GM21381 (cell line): ENCODE data around the gene CPOX.
A peak's percentile ranks its signal among the peaks of the same experiment; 100 is the strongest.

ENCODE experiments used
- ATAC-seq: cut with Tn5 transposase; IDR thresholded peaks from one replicate; pipeline ENCODE4 v1.9.1; 2021; ENCODE audit warnings: mild to moderate bottlenecking, moderate library complexity; ENCODE audit not compliant: unreplicated experiment

Gene CPOX

DNA sequence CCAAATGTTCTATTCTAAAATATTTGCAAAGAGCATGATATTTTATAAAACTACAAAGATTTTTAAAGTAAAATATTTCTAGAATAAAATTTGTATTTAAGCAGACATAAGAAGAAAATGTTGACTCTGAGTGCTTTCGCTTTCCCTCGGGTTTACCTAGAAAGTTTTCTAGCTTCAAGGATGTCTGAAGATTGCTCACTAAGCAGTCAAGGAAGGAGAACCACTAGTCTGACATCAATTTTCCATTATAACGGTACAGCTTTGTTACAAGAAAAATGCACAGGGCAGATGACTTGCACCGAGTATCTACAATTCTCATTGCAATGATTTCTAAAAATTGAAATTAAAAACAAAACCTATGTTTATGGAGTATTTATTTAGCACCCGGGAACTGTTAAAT is 47.5 kb downstream of the CPOX start:
- ATAC-seq = peak; percentile 48

- ATAC-seq = no peak
Measured at GRCh38 chr3:98542623-98543022, 50.8 kb downstream of the CPOX start.

GRCh38 chr3:98541695-98542094 is 51.7 kb downstream of the CPOX start:
- ATAC-seq = no peak

- ATAC-seq = peak; percentile 46
Measured at GRCh38 chr3:98540346-98540745, 53.1 kb downstream of the CPOX start.

DNA sequence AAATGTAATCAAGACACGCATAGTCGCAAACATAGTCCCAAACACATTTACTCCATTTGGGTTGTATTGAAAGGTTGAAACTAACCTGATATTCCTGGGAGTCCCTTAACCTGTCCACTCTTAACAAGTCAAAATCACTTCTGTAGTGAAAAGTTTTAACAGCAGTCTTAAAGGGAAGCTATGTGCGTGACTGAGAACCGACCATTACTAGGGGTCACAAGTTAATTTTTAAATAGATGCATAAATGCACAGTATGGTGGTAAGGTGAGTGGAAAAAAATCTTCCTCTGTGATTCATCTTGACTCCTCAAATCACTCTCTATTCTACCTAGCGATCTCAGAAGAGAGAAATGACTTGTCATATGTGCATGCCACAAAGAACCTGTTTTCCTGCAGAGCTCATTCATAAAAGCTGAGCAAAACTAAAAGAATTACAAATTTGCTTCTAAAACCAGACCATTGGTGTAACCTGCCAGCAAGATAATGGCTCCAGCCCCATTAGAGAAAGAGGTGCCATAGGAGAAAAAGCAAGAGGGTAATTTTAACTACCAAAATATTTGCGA is 56.9 kb downstream of the CPOX start:
- ATAC-seq = peak; percentile 65

DNA sequence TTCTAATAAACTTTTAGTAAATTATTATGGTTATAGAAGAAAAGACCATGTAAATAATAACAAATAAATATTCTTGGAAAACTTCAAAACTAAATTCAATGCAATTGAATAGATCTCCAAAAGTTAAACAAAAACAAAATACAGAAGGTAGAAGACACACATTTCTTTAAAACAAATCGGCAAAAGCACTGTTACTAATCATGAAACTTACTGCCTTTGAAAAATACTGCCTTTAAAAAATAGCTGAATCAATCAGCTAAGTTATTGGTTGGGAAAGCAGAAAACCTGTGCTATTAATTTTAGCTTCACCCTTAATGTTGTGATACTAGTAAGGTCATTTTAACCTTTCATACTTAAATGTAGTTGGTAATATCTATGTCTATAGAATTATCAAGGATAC is 58.7 kb downstream of the CPOX start:
- no peak for ATAC-seq

- ATAC-seq = no peak
Measured at GRCh38 chr3:98534168-98534567, 59.2 kb downstream of the CPOX start.

DNA sequence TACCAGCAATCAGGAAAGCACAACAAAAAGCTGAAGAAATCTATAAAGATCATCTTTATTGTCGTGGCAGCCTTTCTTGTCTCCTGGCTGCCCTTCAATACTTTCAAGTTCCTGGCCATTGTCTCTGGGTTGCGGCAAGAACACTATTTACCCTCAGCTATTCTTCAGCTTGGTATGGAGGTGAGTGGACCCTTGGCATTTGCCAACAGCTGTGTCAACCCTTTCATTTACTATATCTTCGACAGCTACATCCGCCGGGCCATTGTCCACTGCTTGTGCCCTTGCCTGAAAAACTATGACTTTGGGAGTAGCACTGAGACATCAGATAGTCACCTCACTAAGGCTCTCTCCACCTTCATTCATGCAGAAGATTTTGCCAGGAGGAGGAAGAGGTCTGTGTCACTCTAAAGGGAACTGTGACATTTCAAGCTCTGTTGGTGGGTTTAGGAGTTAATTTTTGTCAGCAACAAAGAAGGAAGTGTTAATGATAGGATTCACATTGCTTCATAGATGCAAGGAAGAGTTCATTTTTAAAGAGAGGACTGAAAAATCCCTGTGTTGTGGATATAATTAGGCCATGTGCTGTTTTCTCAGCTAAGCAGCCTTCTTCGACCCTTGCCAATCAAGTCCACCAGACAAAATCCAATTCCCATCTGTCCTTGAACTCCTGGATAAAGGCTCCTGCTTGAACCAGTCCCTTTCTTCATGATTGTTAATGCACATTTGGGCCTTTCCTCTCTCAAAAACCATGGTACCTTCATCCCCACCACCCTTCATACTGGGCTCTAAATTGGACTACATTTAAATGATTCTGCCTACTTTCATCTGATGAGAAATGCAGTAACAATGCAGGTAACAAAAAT is 60.5 kb downstream of the CPOX start:
- no peak for ATAC-seq

DNA sequence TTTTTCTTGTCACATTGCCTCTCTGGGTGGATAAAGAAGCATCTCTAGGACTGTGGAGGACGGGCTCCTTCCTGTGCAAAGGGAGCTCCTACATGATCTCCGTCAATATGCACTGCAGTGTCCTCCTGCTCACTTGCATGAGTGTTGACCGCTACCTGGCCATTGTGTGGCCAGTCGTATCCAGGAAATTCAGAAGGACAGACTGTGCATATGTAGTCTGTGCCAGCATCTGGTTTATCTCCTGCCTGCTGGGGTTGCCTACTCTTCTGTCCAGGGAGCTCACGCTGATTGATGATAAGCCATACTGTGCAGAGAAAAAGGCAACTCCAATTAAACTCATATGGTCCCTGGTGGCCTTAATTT is 61.2 kb downstream of the CPOX start:
- no peak for ATAC-seq

DNA sequence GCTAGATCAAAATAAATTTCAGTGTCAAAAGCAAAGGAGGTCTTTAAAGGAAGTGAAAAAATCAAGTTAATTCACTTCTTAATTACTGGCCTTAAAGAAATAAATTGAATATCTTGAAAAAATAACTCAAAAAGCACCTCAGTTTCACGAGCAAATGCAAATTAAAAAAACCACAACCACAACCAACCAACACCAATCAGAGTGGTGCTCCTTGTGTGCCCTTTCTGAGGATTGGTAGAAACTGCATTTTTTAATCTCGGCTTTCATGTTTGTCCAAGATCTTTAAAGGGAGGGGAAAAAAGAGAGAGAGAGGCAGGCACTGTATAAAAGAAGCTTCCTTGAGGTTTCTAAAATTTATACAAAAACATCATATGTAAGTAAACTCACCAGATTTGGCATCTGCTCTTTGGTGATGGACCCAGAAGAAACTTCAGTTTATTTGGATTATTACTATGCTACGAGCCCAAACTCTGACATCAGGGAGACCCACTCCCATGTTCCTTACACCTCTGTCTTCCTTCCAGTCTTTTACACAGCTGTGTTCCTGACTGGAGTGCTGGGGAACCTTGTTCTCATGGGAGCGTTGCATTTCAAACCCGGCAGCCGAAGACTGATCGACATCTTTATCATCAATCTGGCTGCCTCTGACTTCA is 61.7 kb downstream of the CPOX start, which contains the start of gene GPR15:
Gene GPR15 (plus strand): TSS at position 357 of the 653 bp plus-strand sequence. CDS start 56 bp downstream, at position 413.
- ATAC-seq = peak; percentile 29

DNA sequence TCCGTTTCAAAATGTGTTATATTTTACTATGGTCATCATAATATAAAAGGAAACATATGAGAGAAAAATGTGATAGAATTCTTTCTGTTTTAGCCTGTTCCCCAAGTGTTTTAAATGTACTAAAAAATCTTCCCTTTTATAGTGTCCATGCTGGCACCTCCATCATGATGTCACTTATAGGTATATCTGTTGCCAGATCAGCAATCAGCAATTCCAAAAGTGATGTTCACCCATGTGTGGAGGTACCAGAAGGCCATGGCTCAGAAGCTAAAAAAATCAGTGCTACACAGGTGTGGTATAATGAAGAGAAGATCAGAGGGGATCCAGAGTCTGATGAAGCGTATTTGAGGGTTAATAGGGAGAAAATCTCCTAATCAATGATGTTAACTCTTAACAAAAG is 62.7 kb downstream of the CPOX start:
- ATAC-seq = no peak

DNA sequence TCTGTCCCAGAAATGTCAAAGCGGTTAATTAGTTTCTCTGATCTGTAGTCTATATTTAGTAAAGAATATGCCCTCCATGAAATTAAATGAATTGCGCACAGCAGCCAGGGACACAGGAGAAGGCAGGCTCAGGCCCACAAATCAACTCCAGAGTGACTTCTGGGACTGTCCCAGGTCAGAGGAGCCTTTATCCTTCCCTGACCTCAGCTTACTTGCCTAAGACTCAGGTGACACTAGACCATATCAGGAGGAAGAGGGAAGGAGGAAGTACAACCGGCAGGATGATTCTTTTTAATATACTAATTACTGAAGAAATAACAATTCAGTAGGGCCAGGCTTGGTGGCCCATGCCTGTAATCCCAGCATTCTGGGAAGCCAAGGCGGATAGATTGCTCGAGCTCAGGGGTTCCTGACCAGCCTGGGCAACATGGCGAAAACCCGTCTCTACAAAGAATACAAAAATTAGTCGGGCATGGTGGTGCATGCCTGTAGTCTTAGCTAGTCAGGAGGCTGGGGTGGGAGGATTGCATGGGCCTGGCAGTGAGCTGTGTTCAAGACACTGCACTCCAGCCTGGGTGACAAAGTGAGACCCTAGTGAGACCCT is 63.5 kb downstream of the CPOX start:
- ATAC-seq = no peak
